Endothelial cell of umbilical vein (primary cell): ENCODE measurements around the gene ATXN1. TPM values are rescaled to one million over a fixed set of nuclear protein-coding genes. Genes with fewer than 3 reads are reported as not detected.

Source experiments
- BruUV-seq: library from RNA; stranded (reverse); fragments of 400-500 nt; replicated peaks from 2 replicates; lab custom pipeline; 2021; lab: Mats Ljungman, UMichigan
- CTCF ChIA-PET: fragments of 300-600, 350-600 bp; sonication (Branson Sonifier 250); formaldehyde crosslinking; loops from one replicate; lab custom pipeline; 2021; ENCODE audit warnings: antibody characterized with exemption, inconsistent platforms; lab: Charles Lee
- POLR2A ChIA-PET: fragments of 300-600, 350-600 bp; sonication (Branson Sonifier 250); formaldehyde crosslinking; loops from one replicate; lab custom pipeline; 2021; ENCODE audit warnings: antibody characterized with exemption, inconsistent platforms; lab: Charles Lee
- DNase-seq: peaks from one replicate; pipeline ENCODE4 v3.0.0-alpha.2; 2011; ENCODE audit warnings: low read depth, low spot score
- FAIRE-seq: peaks from 2 replicates; lab custom pipeline; 2011; peaks lifted over from hg19 to GRCh38; lab: Jason Lieb, UNC
- H2AFZ ChIP-seq: 2 replicates; pipeline ENCODE4 v1.6.0; 2012; ENCODE audit warnings: low read depth, low read length, control low read depth, inconsistent platforms
- H3K27ac ChIP-seq: 2 replicates; pipeline ENCODE4 v1.5.1; 2011; ENCODE audit warnings: low read depth, mild to moderate bottlenecking, control low read depth, low read length, moderate library complexity; ENCODE audit not compliant: insufficient read depth
- H3K27me3 ChIP-seq, 2 experiments: 2 replicates each; pipeline versions ENCODE4 v1.6.0 to v1.6.1; 2011; ENCODE audit warnings: low read length in 2 of 2, mixed read lengths in 1 of 2; ENCODE audit not compliant: control insufficient read depth in 2 of 2, insufficient read depth in 2 of 2
- H3K36me3 ChIP-seq, 2 experiments: 2 replicates in 1 of 2; 3 replicates in 1 of 2; pipeline ENCODE4 v1.5.1; 2011; ENCODE audit warnings: low read length in 2 of 2, mild to moderate bottlenecking in 1 of 2, moderate library complexity in 1 of 2; ENCODE audit not compliant: control insufficient read depth in 2 of 2, insufficient read depth in 2 of 2; ENCODE audit errors: extremely low read depth in 1 of 2
- H3K4me1 ChIP-seq: 3 replicates; pipeline ENCODE4 v1.5.1; 2011; ENCODE audit warnings: mild to moderate bottlenecking, low read length; ENCODE audit not compliant: control insufficient read depth, insufficient read depth; ENCODE audit errors: extremely low read depth
- H3K4me2 ChIP-seq: 2 replicates; pipeline ENCODE4 v1.6.1; 2011; ENCODE audit warnings: low read length, control low read depth, mixed read lengths; ENCODE audit not compliant: insufficient read depth
- H3K4me3 ChIP-seq, 3 experiments: fragments of 200-600 bp in 1 of 3; sonication (generic), shearing (Covaris generic) in 1 of 3; replicated peaks in 1 of 3; 2 replicates each; pipeline ENCODE4 v1.5.1; 2011 to 2016; ENCODE audit warnings: control low read depth in 3 of 3, low read length in 3 of 3, mild to moderate bottlenecking in 2 of 3, inconsistent platforms in 1 of 3, low read depth in 1 of 3, moderate library complexity in 1 of 3; ENCODE audit not compliant: insufficient read depth in 1 of 3
- H3K79me2 ChIP-seq: 2 replicates; pipeline ENCODE4 v1.6.0; 2012; ENCODE audit warnings: low read length, inconsistent platforms; ENCODE audit not compliant: control insufficient read depth, insufficient read depth
- H3K9ac ChIP-seq: replicated peaks from 2 replicates; pipeline ENCODE3; 2011; ENCODE audit warnings: low read length, control low read depth; ENCODE audit not compliant: insufficient read depth; ENCODE audit errors: extremely low read depth
- H3K9me1 ChIP-seq: replicated peaks from 3 replicates; pipeline ENCODE4 v1.6.0; 2011; ENCODE audit warnings: mild to moderate bottlenecking, low read length; ENCODE audit not compliant: control insufficient read depth, insufficient read depth; ENCODE audit errors: extremely low read depth
- H3K9me3 ChIP-seq: replicated peaks from 2 replicates; pipeline ENCODE4 v1.5.1; 2012; ENCODE audit warnings: low read length, inconsistent platforms; ENCODE audit not compliant: control insufficient read depth, insufficient read depth
- H4K20me1 ChIP-seq: replicated peaks from 2 replicates; pipeline ENCODE3; 2011; ENCODE audit warnings: mild to moderate bottlenecking, low read length; ENCODE audit not compliant: control insufficient read depth, insufficient read depth; ENCODE audit errors: extremely low read depth
- CTCF ChIP-seq, 2 donors: IDR thresholded peaks; 1 replicate in 1 of 2; 2 replicates in 1 of 2; pipeline ENCODE4 v1.5.1; 2011; ENCODE audit warnings: low read length in 2 of 2, mild to moderate bottlenecking in 2 of 2, moderate library complexity in 2 of 2, control low read depth in 1 of 2, inconsistent platforms in 1 of 2, low read depth in 1 of 2; ENCODE audit not compliant: insufficient read depth in 1 of 2; ENCODE audit errors: extremely low read depth in 1 of 2
- EZH2 ChIP-seq: IDR thresholded peaks from 2 replicates; pipeline ENCODE4 v1.6.1; 2012; ENCODE audit warnings: borderline replicate concordance, low read depth, mild to moderate bottlenecking, moderate library complexity, low read length, inconsistent platforms; ENCODE audit not compliant: severe bottlenecking
- GATA2 ChIP-seq: IDR thresholded peaks from 2 replicates; pipeline ENCODE4 v1.7.0; 2011; ENCODE audit warnings: low read depth, mild to moderate bottlenecking, moderate library complexity, mixed read lengths, low read length; ENCODE audit not compliant: insufficient read length, insufficient read depth
- JUN ChIP-seq: IDR thresholded peaks from 2 replicates; pipeline ENCODE4 v1.6.1; 2011; ENCODE audit warnings: borderline replicate concordance, low read depth; ENCODE audit not compliant: insufficient read length, insufficient read depth
- MYC ChIP-seq: IDR thresholded peaks from one replicate; pipeline ENCODE4 v1.6.1; 2011; ENCODE audit warnings: mild to moderate bottlenecking, low read depth, low read length
- POLR2A ChIP-seq: IDR thresholded peaks from 2 replicates; pipeline ENCODE4 v1.6.1; 2012; ENCODE audit warnings: low read depth, mild to moderate bottlenecking, control low read depth, low read length
- POLR2AphosphoS5 ChIP-seq: IDR thresholded peaks from 2 replicates; pipeline ENCODE4 v1.6.1; 2012; ENCODE audit warnings: low read depth, mild to moderate bottlenecking, control low read depth, low read length, moderate library complexity; ENCODE audit not compliant: insufficient read depth
- dilution Hi-C: fragments of 300-500 bp; cut with MboI; formaldehyde crosslinking; loops from one replicate; pipeline ENCODE4 v1.15.0; 2019; ENCODE audit warnings: low sequenced_read_pairs; ENCODE audit not compliant: extremely low pct_ligation_motif_present
- intact Hi-C: fragments of 100-400 bp; cut with micrococcal nuclease; formaldehyde crosslinking; loops from one replicate; pipeline ENCODE4 v1.10.0; 2022
- polyA plus RNA-seq, 4 experiments: library from polyadenylated mRNA; depleted of rRNA in 3 of 4; stranded (reverse) in 3 of 4; unstranded in 1 of 4; fragments of >200 nt; gene quantifications; 2 replicates each; pipeline versions ENCODE4 v1.2.1 to v1.2.3, GENCODE V29; 2011 to 2012; ENCODE audit warnings: missing spikeins in 1 of 4
- total RNA-seq: library from RNA; stranded (reverse); gene quantifications from 2 replicates; pipeline ENCODE4 v1.2.3, GENCODE V29; 2021
- TF ChIP-seq, protein P1 (sequence below): IDR thresholded peaks from 2 replicates; pipeline ENCODE4 v1.6.1; 2011; ENCODE audit not compliant: insufficient read depth, insufficient read length

ATXN1 gene
- total and polyA plus RNA-seq, 2 donors (not counting 3 experiments of a cell fraction or from before 2014, with no cell fraction given): 16.4 to 33.0 TPM

GRCh38 chr6:16545382-16545781 is 215.9 kb downstream of the ATXN1 start:
- DNase-seq (no peak), FAIRE-seq (no peak)
- BruUV-seq: no TSS peak
- H3K27ac ChIP-seq: no peak overlapping the region
- no peaks in the 10 kb centered on the region for H3K79me2 ChIP-seq
- intact Hi-C loops (no loop called here), dilution Hi-C loops (no loop called here)
- ChIA-PET POLR2A (no interaction called here), CTCF (interaction anchor here (0.8 to 1.6 kb wide), 7 partner anchors 12 to 225 kb away, joined by 3 to 5 read pairs (median 3); no protein-coding TSS in a partner anchor)
- no peaks in the 10 kb centered on the region for H3K9me3 ChIP-seq
- H3K4me2 ChIP-seq: no peak overlapping the region
- H3K4me1 ChIP-seq: peaks cover 8% of the 10 kb centered on the region
- no peaks in the 10 kb centered on the region for H3K36me3 ChIP-seq
- no peaks in the 10 kb centered on the region for H3K9me1 ChIP-seq
- no peak overlapping the region for H2AFZ ChIP-seq
- H3K27me3 ChIP-seq: no peaks in the 10 kb centered on the region
- no peaks in the 10 kb centered on the region for H4K20me1 ChIP-seq
- TF ChIP-seq POLR2AphosphoS5: no peak
- TF ChIP-seq CTCF (IDR thresholded peaks at IDR 0.05; ENCODE audit: extremely low read depth in 1 of 2, insufficient read depth in 1 of 2, low read depth in 1 of 2, low read length in 2 of 2): no peak
- no peak for TF ChIP-seq POLR2A
- TF ChIP-seq MYC: no peak
- TF ChIP-seq JUN: no peak
- H3K4me3 ChIP-seq: no peak overlapping the region
- no peak overlapping the region for H3K9ac ChIP-seq

- DNase-seq (no peak), FAIRE-seq (no peak)
- no peak overlapping the region for H3K27ac ChIP-seq
- no peak overlapping the region for H3K4me3 ChIP-seq
- H2AFZ ChIP-seq: no peak overlapping the region
- H3K4me2 ChIP-seq: no peak overlapping the region
- dilution Hi-C loops (no loop called here), intact Hi-C loops (no loop called here)
- no peak overlapping the region for H3K9ac ChIP-seq
- H3K79me2 ChIP-seq: no peaks in the 10 kb centered on the region
- no TSS peak for BruUV-seq
- H3K36me3 ChIP-seq: no peaks in the 10 kb centered on the region
- no peaks in the 10 kb centered on the region for H4K20me1 ChIP-seq
- H3K27me3 ChIP-seq: no peaks in the 10 kb centered on the region
- H3K9me1 ChIP-seq: no peaks in the 10 kb centered on the region
- H3K4me1 ChIP-seq: peaks cover 8% of the 10 kb centered on the region
- no peaks in the 10 kb centered on the region for H3K9me3 ChIP-seq
- TF ChIP-seq EZH2 (no peak), POLR2A (no peak), GATA2 (no peak), JUN (no peak), CTCF (IDR thresholded peaks at IDR 0.05; ENCODE audit: extremely low read depth in 1 of 2, insufficient read depth in 1 of 2, low read depth in 1 of 2, low read length in 2 of 2) (no peak), MYC (no peak)
- TF ChIP-seq, protein P1, sequence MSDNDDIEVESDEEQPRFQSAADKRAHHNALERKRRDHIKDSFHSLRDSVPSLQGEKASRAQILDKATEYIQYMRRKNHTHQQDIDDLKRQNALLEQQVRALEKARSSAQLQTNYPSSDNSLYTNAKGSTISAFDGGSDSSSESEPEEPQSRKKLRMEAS: no peak
- CTCF ChIA-PET: interaction anchor here (0.8 to 1.4 kb wide), 4 partner anchors 11 to 219 kb away, joined by 3 read pairs; no protein-coding TSS in a partner anchor
- POLR2A ChIA-PET: no interaction called here
These were observed 216.7 kb downstream of the ATXN1 start for GRCh38 chr6:16544521-16544920.
